ENCODE measurements around the gene ZNF784.

ZNF784 gene

GRCh38 chr19:55651236-55651635, 26.9 kb upstream of the ZNF784 start:
- no peaks in the 10 kb centered on the region for H4K20me1 ChIP-seq (ENCODE audit: control insufficient read depth, insufficient read depth, low read depth, low read length)
- no peaks in the 10 kb centered on the region for H3K9me2 ChIP-seq (replicated peaks; ENCODE audit: control insufficient read depth, low read length)
- no peak overlapping the region for H3K4me2 ChIP-seq (ENCODE audit: low read length)
- H3K36me3 ChIP-seq (ENCODE audit: control insufficient read depth, low read length), result peaks cover 78% of the 10 kb centered on the region
- H3F3A ChIP-seq (ENCODE audit: control insufficient read depth, insufficient read depth), result peaks cover 12% of the 10 kb centered on the region
- H3K4me3 ChIP-seq (ENCODE audit: low read length), result no peak overlapping the region
- no peaks in the 10 kb centered on the region for H3K27me3 ChIP-seq (ENCODE audit: control insufficient read depth, low read length)
- peaks cover 39% of the 10 kb centered on the region for H3K4me1 ChIP-seq (ENCODE audit: control insufficient read depth, low read length)
- no peak for TF ChIP-seq EZH2phosphoT487 (IDR thresholded peaks at IDR 0.05; ENCODE audit: borderline replicate concordance, low read length)
- TF ChIP-seq CTCF (IDR thresholded peaks at IDR 0.05; ENCODE audit: low read depth, low read length, poor library complexity, severe bottlenecking), result no peak
- H3K9me3 ChIP-seq (ENCODE audit: control insufficient read depth, insufficient read depth, low read length), result no peaks in the 10 kb centered on the region
- no peak overlapping the region for H3K27ac ChIP-seq (ENCODE audit: low read depth, low read length)
- peaks cover 61% of the 10 kb centered on the region for H3K79me2 ChIP-seq (ENCODE audit: control insufficient read depth, low read length)

- no peak overlapping the region for H3K4me2 ChIP-seq (ENCODE audit: low read length)
These were observed 26.4 kb upstream of the ZNF784 start for GRCh38 chr19:55650602-55651230.

GRCh38 chr19:55650126-55650557, 25.8 kb upstream of the ZNF784 start:
- Histone ChIP-seq H3K9me3 (ENCODE audit: control insufficient read depth, insufficient read depth, low read length) (no peaks in the 10 kb centered on the region), H3F3A (ENCODE audit: control insufficient read depth, insufficient read depth) (peaks cover 20% of the 10 kb centered on the region), H3K36me3 (ENCODE audit: control insufficient read depth, low read length) (peaks cover 75% of the 10 kb centered on the region), H3K9me2 (replicated peaks; ENCODE audit: control insufficient read depth, low read length) (no peaks in the 10 kb centered on the region), H3K4me3 (ENCODE audit: low read length) (no peak overlapping the region), H4K20me1 (ENCODE audit: control insufficient read depth, insufficient read depth, low read depth, low read length) (no peaks in the 10 kb centered on the region), H3K27ac (ENCODE audit: low read depth, low read length) (no peak overlapping the region), H3K4me2 (ENCODE audit: low read length) (peak overlapping the region; percentile 87), H3K27me3 (ENCODE audit: control insufficient read depth, low read length) (no peaks in the 10 kb centered on the region), H3K4me1 (ENCODE audit: control insufficient read depth, low read length) (peaks cover 50% of the 10 kb centered on the region), H3K79me2 (ENCODE audit: control insufficient read depth, low read length) (peaks cover 61% of the 10 kb centered on the region)
- no peak for TF ChIP-seq CTCF (IDR thresholded peaks at IDR 0.05; ENCODE audit: low read depth, low read length, poor library complexity, severe bottlenecking)
- TF ChIP-seq EZH2phosphoT487 (IDR thresholded peaks at IDR 0.05; ENCODE audit: borderline replicate concordance, low read length), result no peak

More at GRCh38 chr19:55650602-55651230, 26.4 kb upstream of the ZNF784 start:
- Histone ChIP-seq H3K79me2 (ENCODE audit: control insufficient read depth, low read length) (peaks cover 61% of the 10 kb centered on the region), H3K9me3 (ENCODE audit: control insufficient read depth, insufficient read depth, low read length) (no peaks in the 10 kb centered on the region), H3K36me3 (ENCODE audit: control insufficient read depth, low read length) (peaks cover 75% of the 10 kb centered on the region), H3F3A (ENCODE audit: control insufficient read depth, insufficient read depth) (peaks cover 14% of the 10 kb centered on the region), H3K4me3 (ENCODE audit: low read length) (no peak overlapping the region), H4K20me1 (ENCODE audit: control insufficient read depth, insufficient read depth, low read depth, low read length) (no peaks in the 10 kb centered on the region), H3K9me2 (replicated peaks; ENCODE audit: control insufficient read depth, low read length) (no peaks in the 10 kb centered on the region), H3K27me3 (ENCODE audit: control insufficient read depth, low read length) (no peaks in the 10 kb centered on the region), H3K4me1 (ENCODE audit: control insufficient read depth, low read length) (peaks cover 44% of the 10 kb centered on the region), H3K27ac (ENCODE audit: low read depth, low read length) (no peak overlapping the region)
- TF ChIP-seq CTCF (IDR thresholded peaks at IDR 0.05; ENCODE audit: low read depth, low read length, poor library complexity, severe bottlenecking), result no peak
- TF ChIP-seq EZH2phosphoT487 (IDR thresholded peaks at IDR 0.05; ENCODE audit: borderline replicate concordance, low read length), result no peak

Measured in DOHH2 (cell line).